NB4 (cell line): Measurements from ENCODE around the gene UBR1.

ENCODE experiments used
- MYC ChIP-seq: IDR thresholded peaks from 2 replicates; pipeline ENCODE4 v1.6.1; 2011; ENCODE audit warnings: low read depth, low read length
- POLR2A ChIP-seq: IDR thresholded peaks from 2 replicates; pipeline ENCODE4 v1.6.1; 2011; ENCODE audit warnings: mild to moderate bottlenecking; ENCODE audit not compliant: insufficient read length; ENCODE audit errors: extremely low read depth
- TF ChIP-seq, protein P1 (sequence below): IDR thresholded peaks from one replicate; pipeline ENCODE4 v1.5.1; 2012; ENCODE audit warnings: low read depth, low read length
- TF ChIP-seq, protein P2 (sequence below): IDR thresholded peaks from 2 replicates; pipeline ENCODE4 v1.6.1; 2011; ENCODE audit warnings: low read depth, low read length

DNA sequence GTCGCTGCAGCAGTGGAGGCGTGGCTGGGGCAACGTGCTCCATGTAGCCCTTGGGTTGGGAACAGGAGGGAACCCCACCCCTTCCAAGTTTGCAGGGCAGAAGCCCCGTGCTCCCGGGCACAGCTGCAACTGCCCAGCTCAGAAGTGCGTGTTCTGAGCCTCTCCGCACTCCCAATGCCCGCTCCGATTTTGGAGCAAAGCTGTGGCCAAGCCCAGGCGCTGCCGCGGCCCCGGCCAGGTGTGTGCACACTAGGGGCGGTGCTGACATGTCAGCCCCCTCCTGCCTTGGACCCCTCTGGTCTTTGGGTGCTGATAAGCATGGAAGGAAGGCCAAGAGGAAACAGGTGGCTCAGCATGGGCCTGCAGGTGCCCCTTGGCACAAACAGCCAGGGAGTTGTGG is 97.7 kb downstream of the UBR1 start:
- TF ChIP-seq, protein P1, sequence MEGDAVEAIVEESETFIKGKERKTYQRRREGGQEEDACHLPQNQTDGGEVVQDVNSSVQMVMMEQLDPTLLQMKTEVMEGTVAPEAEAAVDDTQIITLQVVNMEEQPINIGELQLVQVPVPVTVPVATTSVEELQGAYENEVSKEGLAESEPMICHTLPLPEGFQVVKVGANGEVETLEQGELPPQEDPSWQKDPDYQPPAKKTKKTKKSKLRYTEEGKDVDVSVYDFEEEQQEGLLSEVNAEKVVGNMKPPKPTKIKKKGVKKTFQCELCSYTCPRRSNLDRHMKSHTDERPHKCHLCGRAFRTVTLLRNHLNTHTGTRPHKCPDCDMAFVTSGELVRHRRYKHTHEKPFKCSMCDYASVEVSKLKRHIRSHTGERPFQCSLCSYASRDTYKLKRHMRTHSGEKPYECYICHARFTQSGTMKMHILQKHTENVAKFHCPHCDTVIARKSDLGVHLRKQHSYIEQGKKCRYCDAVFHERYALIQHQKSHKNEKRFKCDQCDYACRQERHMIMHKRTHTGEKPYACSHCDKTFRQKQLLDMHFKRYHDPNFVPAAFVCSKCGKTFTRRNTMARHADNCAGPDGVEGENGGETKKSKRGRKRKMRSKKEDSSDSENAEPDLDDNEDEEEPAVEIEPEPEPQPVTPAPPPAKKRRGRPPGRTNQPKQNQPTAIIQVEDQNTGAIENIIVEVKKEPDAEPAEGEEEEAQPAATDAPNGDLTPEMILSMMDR = no peak
- TF ChIP-seq POLR2A = no peak
- TF ChIP-seq, protein P2, sequence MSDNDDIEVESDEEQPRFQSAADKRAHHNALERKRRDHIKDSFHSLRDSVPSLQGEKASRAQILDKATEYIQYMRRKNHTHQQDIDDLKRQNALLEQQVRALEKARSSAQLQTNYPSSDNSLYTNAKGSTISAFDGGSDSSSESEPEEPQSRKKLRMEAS = no peak
- no peak for TF ChIP-seq MYC
